ENCODE results near the gene EIF4B.

- TF ChIP-seq CTCF (IDR thresholded peaks at IDR 0.05) (no peak), POLR2A (IDR thresholded peaks at IDR 0.05) (no peak)
These were observed 50.0 kb downstream of the EIF4B start for GRCh38 chr12:53056296-53056695.
